ENCODE measurements around the gene NEAT1. TPM values are rescaled to one million over a fixed set of nuclear protein-coding genes. Genes with fewer than 3 reads are reported as not detected.

Gene NEAT1
- total and polyA plus RNA-seq, 9 of the 15 experiments (the other 6 are each of a cell fraction or from before 2014, with no cell fraction given), result 20.1 to 389 (median 62.8) TPM

- TF ChIP-seq ZSCAN29 (IDR thresholded peaks at IDR 0.05), result peak; percentile 12
- peak; percentile 91 for TF ChIP-seq ELF4 (CRISPR knock-in tag; IDR thresholded peaks at IDR 0.05)
- no peak for TF ChIP-seq MCM2 (IDR thresholded peaks at IDR 0.05; ENCODE audit: low read depth)
- TF ChIP-seq TFAM (CRISPR knock-in tag; conservative IDR thresholded peaks at IDR 0.05), result no peak
- TF ChIP-seq MYBL2 (IDR thresholded peaks at IDR 0.05; ENCODE audit: low read depth), result no peak
- TF ChIP-seq MYBL2 (CRISPR knock-in tag; IDR thresholded peaks at IDR 0.05; ENCODE audit: borderline replicate concordance), result no peak
- TF ChIP-seq ZNF830 (CRISPR knock-in tag; IDR thresholded peaks at IDR 0.05), result 0 out of 2 replicates have a peak, but pooled peaks have one; percentile 22
- no peak for TF ChIP-seq ZNF449 (CRISPR knock-in tag; IDR thresholded peaks at IDR 0.05)
- no peak for TF ChIP-seq BMI1 (IDR thresholded peaks at IDR 0.05; ENCODE audit: low read length)
- no peak for TF ChIP-seq LEF1 (IDR thresholded peaks at IDR 0.05)
- peak; percentile 29; the same call in 1 of the 2 replicates for TF ChIP-seq HMGXB4 (CRISPR knock-in tag; IDR thresholded peaks at IDR 0.05)
- TF ChIP-seq ZNF232 (CRISPR knock-in tag; IDR thresholded peaks at IDR 0.05), result 0 out of 2 replicates have a peak, but pooled peaks have one; percentile 55
- TF ChIP-seq SETDB1 (IDR thresholded peaks at IDR 0.05; ENCODE audit: low read length), result no peak
- TF ChIP-seq ZNF79 (CRISPR knock-in tag; IDR thresholded peaks at IDR 0.05; ENCODE audit: low read depth), result no peak
- peak; percentile 16; the same call in 1 of the 2 replicates for TF ChIP-seq DMBX1 (CRISPR knock-in tag; IDR thresholded peaks at IDR 0.05; ENCODE audit: borderline replicate concordance)
- 0 out of 4 replicates have a peak, but pooled peaks have one; percentile 8 to 36 for TF ChIP-seq ARNT (IDR thresholded peaks at IDR 0.05)
- TF ChIP-seq EHMT2 (IDR thresholded peaks at IDR 0.05), result no peak
- TF ChIP-seq HIVEP1 (CRISPR knock-in tag; IDR thresholded peaks at IDR 0.05), result no peak
- TF ChIP-seq ZBTB1 (CRISPR knock-in tag; IDR thresholded peaks at IDR 0.05; ENCODE audit: borderline replicate concordance, low read depth), result no peak
- TF ChIP-seq MXI1 (IDR thresholded peaks at IDR 0.05; ENCODE audit: low read depth, low read length), result no peak
- no peak for TF ChIP-seq DPF2 (IDR thresholded peaks at IDR 0.05)
- peak; percentile 78 for TF ChIP-seq PML (IDR thresholded peaks at IDR 0.05; ENCODE audit: low read length)
- TF ChIP-seq SRSF1 (IDR thresholded peaks at IDR 0.05; ENCODE audit: low read depth, low read length), result no peak
- TF ChIP-seq TAF7 (tag; IDR thresholded peaks at IDR 0.05), result no peak
- peak; percentile 71 for TF ChIP-seq SUPT5H (IDR thresholded peaks at IDR 0.05)
- no peak for TF ChIP-seq NCOA2 (IDR thresholded peaks at IDR 0.05; ENCODE audit: partially characterized antibody in 2 of 2)
- 0 out of 2 replicates have a peak, but pooled peaks have one; percentile 66 for TF ChIP-seq CGGBP1 (CRISPR knock-in tag; IDR thresholded peaks at IDR 0.05)
- TF ChIP-seq TSC22D4 (tag; IDR thresholded peaks at IDR 0.05), result no peak
Observed at GRCh38 chr11:65427691-65428577, 5.3 kb downstream of the NEAT1 start (continued).

Data from K562 (cell line).